ENCODE data around the gene CPNE5. TPM values are rescaled to one million over a fixed set of nuclear protein-coding genes. Genes with fewer than 3 reads are reported as not detected.

Gene CPNE5
- polyA plus RNA-seq, 2 of the 4 experiments (the other 2 are of a cell fraction), result 0.03 to 0.13 TPM

DNA sequence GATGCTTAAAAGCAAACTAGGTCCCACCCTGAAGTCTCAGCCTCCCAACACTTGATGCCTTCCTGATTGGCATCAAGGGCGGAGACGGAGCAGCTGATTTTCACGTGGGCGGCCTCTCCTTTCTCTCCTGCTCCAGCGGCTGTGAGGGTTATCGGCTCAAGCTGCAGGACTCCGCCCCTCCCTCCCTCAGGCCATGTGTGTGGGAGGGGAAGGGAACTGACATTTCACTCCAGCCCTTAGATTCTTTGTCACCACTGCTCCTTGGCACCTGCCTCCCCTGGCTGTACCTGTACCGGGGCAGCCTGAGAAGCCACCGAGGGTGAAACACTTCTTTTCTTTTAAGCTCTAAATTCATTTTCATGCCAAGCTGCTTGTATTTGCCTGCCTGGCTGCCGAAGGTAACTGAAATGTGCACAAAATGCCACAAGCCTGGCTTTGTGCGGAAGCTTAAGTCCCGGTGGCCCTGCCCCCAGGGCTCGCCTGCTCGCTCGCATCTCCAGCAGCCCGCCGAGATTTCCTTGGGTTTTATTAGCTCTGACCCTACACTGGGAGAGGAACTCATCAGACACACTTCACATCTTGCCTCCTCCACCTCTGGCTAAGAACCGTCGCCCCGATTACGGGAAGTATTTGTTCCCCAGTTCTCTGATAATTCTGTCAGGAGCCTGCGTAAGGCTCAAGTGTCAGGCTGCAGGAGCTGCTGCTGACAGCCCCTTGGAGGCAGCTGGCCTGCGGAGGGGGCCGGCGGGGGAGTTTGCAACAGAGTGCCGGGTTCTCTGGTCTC, 9.6 kb upstream of the CPNE5 start:
- no peaks in the 10 kb centered on the region for H3K4me1 ChIP-seq
- POLR2A ChIA-PET, result no interaction called here
- DNase-seq (ENCODE audit: low read depth in 1 of 2, low spot score in 1 of 2) (no peak), ATAC-seq (no peak), FAIRE-seq (no peak)
- H3K4me3 ChIP-seq, result no peak overlapping the region
- H3K9me3 ChIP-seq, result peaks cover 3% of the 10 kb centered on the region; the same call in 1 of the 3 replicates
- CTCF ChIA-PET, result interaction anchor here (0.6 to 1.4 kb wide), 5 partner anchors 19 to 361 kb away, joined by 3 to 12 read pairs (median 3); no protein-coding TSS in a partner anchor
- no peak overlapping the region for H3K4me2 ChIP-seq
- no peak for TF ChIP-seq MAZ (IDR thresholded peaks at IDR 0.05; ENCODE audit: borderline replicate concordance, low read depth, low read length)
- TF ChIP-seq FOSL2 (IDR thresholded peaks at IDR 0.05), result no peak
- no peak for TF ChIP-seq FOSL2 (CRISPR knock-in tag; IDR thresholded peaks at IDR 0.05)
- TF ChIP-seq ZFP36 (IDR thresholded peaks at IDR 0.05; ENCODE audit: borderline replicate concordance, partially characterized antibody), result no peak
- TF ChIP-seq, protein P1, sequence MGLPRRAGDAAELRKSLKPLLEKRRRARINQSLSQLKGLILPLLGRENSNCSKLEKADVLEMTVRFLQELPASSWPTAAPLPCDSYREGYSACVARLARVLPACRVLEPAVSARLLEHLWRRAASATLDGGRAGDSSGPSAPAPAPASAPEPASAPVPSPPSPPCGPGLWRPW (IDR thresholded peaks at IDR 0.05), result no peak
- no peak for TF ChIP-seq SREBF2 (IDR thresholded peaks at IDR 0.05)
- no peak for TF ChIP-seq MAFK (IDR thresholded peaks at IDR 0.05; ENCODE audit: partially characterized antibody)
- TF ChIP-seq ZNF302 (CRISPR knock-in tag; IDR thresholded peaks at IDR 0.05), result no peak
- no peak for TF ChIP-seq FOXS1 (CRISPR knock-in tag; IDR thresholded peaks at IDR 0.05)
- no peak for TF ChIP-seq HOXB5 (CRISPR knock-in tag; IDR thresholded peaks at IDR 0.05)
- no peak overlapping the region for H3K27ac ChIP-seq
- whole genome bisulfite sequencing (ENCODE audit: missing lambda C conversion rate), result 85% methylated on average over 25 of the region's 26 CpGs

DNA sequence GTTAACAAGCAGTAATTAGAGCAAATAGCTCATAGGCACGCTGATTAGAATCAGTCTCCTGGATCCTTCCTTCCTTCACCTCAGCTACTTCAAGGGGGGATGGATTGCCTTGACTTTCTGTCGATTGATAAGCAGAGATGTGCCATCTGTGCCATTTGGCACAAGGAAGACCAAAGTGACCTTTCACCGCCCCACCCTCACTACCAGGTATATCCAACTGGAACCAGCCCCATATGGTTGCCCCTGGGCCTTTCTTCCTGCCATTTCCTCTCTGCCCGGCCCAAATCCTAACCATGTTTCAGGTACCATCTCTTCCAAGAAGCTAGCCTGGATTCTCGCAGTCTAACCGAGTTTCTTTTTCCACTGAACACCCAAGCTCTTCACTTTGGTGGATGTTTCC, 8.7 kb upstream of the CPNE5 start:
- Histone ChIP-seq H3K4me1 (no peaks in the 10 kb centered on the region), H3K9me3 (peaks cover 3% of the 10 kb centered on the region; the same call in 1 of the 3 replicates), H3K27ac (no peak overlapping the region), H3K4me2 (no peak overlapping the region), H3K4me3 (no peak overlapping the region)
- WGBS (ENCODE audit: missing lambda C conversion rate), result 96% methylated on average over 6 of the region's 6 CpGs
- ATAC-seq, result no peak
- DNase-seq (ENCODE audit: low read depth in 1 of 2, low spot score in 1 of 2), result no peak
- no peak for TF ChIP-seq MAZ (IDR thresholded peaks at IDR 0.05; ENCODE audit: borderline replicate concordance, low read depth, low read length)
- no peak for TF ChIP-seq ZSCAN20 (CRISPR knock-in tag; IDR thresholded peaks at IDR 0.05)
- no peak for TF ChIP-seq SMC3 (IDR thresholded peaks at IDR 0.05)
- no peak for TF ChIP-seq RAD21 (conservative IDR thresholded peaks at IDR 0.05 in 1 of 2, IDR thresholded peaks at IDR 0.05 in 1 of 2)
- TF ChIP-seq HOXA7 (CRISPR knock-in tag; IDR thresholded peaks at IDR 0.05), result no peak
- TF ChIP-seq ZC3H11A (IDR thresholded peaks at IDR 0.05), result no peak
- TF ChIP-seq MYC (IDR thresholded peaks at IDR 0.05; ENCODE audit: borderline replicate concordance, low read length), result no peak
- CTCF ChIA-PET, result interaction anchor here (0.6 to 1.6 kb wide), 7 partner anchors 12 to 362 kb away, joined by 3 to 6 read pairs (median 4); partner anchors contain the start of gene C6orf89
- no peak for FAIRE-seq
- POLR2A ChIA-PET, result no interaction called here

DNA sequence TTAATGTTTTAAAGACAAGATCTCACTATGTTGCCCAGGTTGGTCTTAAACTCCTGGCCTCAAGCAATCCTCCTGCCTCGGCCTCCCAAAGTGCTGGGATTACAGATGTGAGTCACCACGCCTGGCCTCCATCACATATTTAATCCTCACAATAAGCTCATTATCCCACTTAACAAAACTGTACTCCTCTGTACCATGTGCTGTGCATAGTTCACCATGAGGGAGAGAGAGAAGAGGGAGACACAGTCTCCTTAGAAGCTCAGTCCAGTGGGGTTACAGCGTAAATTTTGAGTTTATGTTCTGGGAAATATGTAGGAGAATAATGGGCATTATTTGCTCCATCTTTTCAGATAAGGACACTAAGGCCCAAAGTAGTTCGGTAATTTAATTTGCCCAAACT, 7.9 kb upstream of the CPNE5 start:
- CTCF ChIA-PET, result interaction anchor here (0.8 to 1.6 kb wide), 4 partner anchors 11 to 171 kb away, joined by 3 to 6 read pairs (median 4); partner anchors contain the start of gene C6orf89
- no peak for DNase-seq (ENCODE audit: low read depth in 1 of 2, low spot score in 1 of 2)
- POLR2A ChIA-PET, result no interaction called here
- Histone ChIP-seq H3K27ac (no peak overlapping the region), H3K4me2 (no peak overlapping the region), H3K4me1 (no peaks in the 10 kb centered on the region), H3K9me3 (peaks cover 3% of the 10 kb centered on the region; the same call in 1 of the 3 replicates), H3K4me3 (no peak overlapping the region)
- WGBS (ENCODE audit: missing lambda C conversion rate), result 86% methylated on average over 4 of the region's 4 CpGs
- no peak for FAIRE-seq
- no peak for ATAC-seq
- TF ChIP-seq FOSL2 (IDR thresholded peaks at IDR 0.05) (no peak), FOSL2 (CRISPR knock-in tag; IDR thresholded peaks at IDR 0.05) (no peak), GATA3 (IDR thresholded peaks at IDR 0.05; ENCODE audit: borderline replicate concordance) (no peak), CBX8 (IDR thresholded peaks at IDR 0.05) (no peak), ATOH8 (CRISPR knock-in tag; IDR thresholded peaks at IDR 0.05; ENCODE audit: low read depth) (no peak), SMC3 (IDR thresholded peaks at IDR 0.05) (no peak), JUNB (IDR thresholded peaks at IDR 0.05) (no peak), FOSB (CRISPR knock-in tag; IDR thresholded peaks at IDR 0.05) (no peak), RFX5 (IDR thresholded peaks at IDR 0.05) (no peak)
- TF ChIP-seq, protein P2, sequence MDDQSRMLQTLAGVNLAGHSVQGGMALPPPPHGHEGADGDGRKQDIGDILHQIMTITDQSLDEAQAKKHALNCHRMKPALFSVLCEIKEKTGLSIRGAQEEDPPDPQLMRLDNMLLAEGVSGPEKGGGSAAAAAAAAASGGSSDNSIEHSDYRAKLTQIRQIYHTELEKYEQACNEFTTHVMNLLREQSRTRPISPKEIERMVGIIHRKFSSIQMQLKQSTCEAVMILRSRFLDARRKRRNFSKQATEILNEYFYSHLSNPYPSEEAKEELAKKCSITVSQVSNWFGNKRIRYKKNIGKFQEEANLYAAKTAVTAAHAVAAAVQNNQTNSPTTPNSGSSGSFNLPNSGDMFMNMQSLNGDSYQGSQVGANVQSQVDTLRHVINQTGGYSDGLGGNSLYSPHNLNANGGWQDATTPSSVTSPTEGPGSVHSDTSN (IDR thresholded peaks at IDR 0.05), result no peak
